Natural killer cell (primary cell): Measurements from ENCODE around the gene PHF11. TPM values are rescaled to one million over a fixed set of nuclear protein-coding genes. Genes with fewer than 3 reads are reported as not detected.

Experiments used
- ATAC-seq, 3 donors: fragments of 150-1000 bp in 2 of 3; fragments of 200-7000 bp in 1 of 3; cut with Tn5 transposase; 1 replicate in 1 of 3; 2 replicates in 2 of 3; pipeline ENCODE4 v1.10.0; 2021; ENCODE audit warnings: mild to moderate bottlenecking in 2 of 3, moderate library complexity in 2 of 3
- DNase-seq, 2 donors: peaks; one replicate each; pipeline versions ENCODE4 v3.0.0 to v3.0.0-alpha.2; 2013 to 2021; ENCODE audit warnings: mixed read lengths in 1 of 2
- H3K27ac ChIP-seq: one replicate; pipeline ENCODE4 v1.5.1; 2013; ENCODE audit warnings: mild to moderate bottlenecking, low read length
- H3K27me3 ChIP-seq: one replicate; pipeline ENCODE4 v1.6.1; 2013; ENCODE audit warnings: low read length; ENCODE audit not compliant: control insufficient read depth, insufficient read depth
- H3K36me3 ChIP-seq: one replicate; pipeline ENCODE4 v1.6.1; 2013; ENCODE audit warnings: low read length; ENCODE audit not compliant: control insufficient read depth, insufficient read depth
- H3K4me1 ChIP-seq: one replicate; pipeline ENCODE4 v1.6.1; 2013; ENCODE audit warnings: low read length; ENCODE audit not compliant: control insufficient read depth, insufficient read depth
- H3K4me3 ChIP-seq: one replicate; pipeline ENCODE4 v1.5.1; 2013; ENCODE audit warnings: low read length
- H3K9me3 ChIP-seq: one replicate; pipeline ENCODE4 v1.6.1; 2013; ENCODE audit warnings: low read length; ENCODE audit not compliant: control insufficient read depth, insufficient read depth
- H3K27ac Mint-ChIP-seq, 2 donors: one replicate each; pipeline ENCODE4 v1.8.0; 2022; ENCODE audit warnings: mild to moderate bottlenecking in 2 of 2, mixed read lengths in 2 of 2, moderate library complexity in 1 of 2
- H3K27me3 Mint-ChIP-seq, 2 donors: one replicate each; pipeline ENCODE4 v1.8.0; 2022; ENCODE audit warnings: low read depth in 2 of 2, mixed read lengths in 2 of 2
- H3K36me3 Mint-ChIP-seq: one replicate; pipeline ENCODE4 v1.8.0; 2022; ENCODE audit warnings: mixed read lengths
- H3K4me1 Mint-ChIP-seq, 2 donors: one replicate each; pipeline ENCODE4 v1.8.0; 2022; ENCODE audit warnings: mixed read lengths in 2 of 2
- H3K4me3 Mint-ChIP-seq: one replicate; pipeline ENCODE4 v1.8.0; 2022; ENCODE audit warnings: mild to moderate bottlenecking, moderate library complexity, mixed read lengths
- H3K9me3 Mint-ChIP-seq, 2 donors: one replicate each; pipeline ENCODE4 v1.8.0; 2022; ENCODE audit warnings: mixed read lengths in 2 of 2
- WGBS: methylation state at CpG from one replicate; pipeline ENCODE4 v1.1.7; 2013; ENCODE audit warnings: missing lambda C conversion rate; ENCODE audit not compliant: insufficient coverage; 5-methylcytosine and 5-hydroxymethylcytosine counted together
- intact Hi-C: fragments of 100-400 bp; cut with micrococcal nuclease; formaldehyde crosslinking; loops from one replicate; pipeline ENCODE4 v1.14.2; 2022
- total RNA-seq, 4 donors: library from RNA; stranded (reverse); fragments of 120-200 nt in 1 of 4; gene quantifications; one replicate each; pipeline versions ENCODE4 v1.2.3 to v1.2.4, GENCODE V29; 2013 to 2022
- TF ChIP-seq, protein P1 (sequence below): fragments of 200-600 bp; IDR thresholded peaks from one replicate; pipeline ENCODE4 v1.8.0; 2022; ENCODE audit warnings: antibody characterized with exemption

Gene PHF11
- total RNA-seq, 3 donors from 2014 or later (not counting 1 experiment from before 2014, with no cell fraction given) = 89.0 to 113 (median 111) TPM

DNA sequence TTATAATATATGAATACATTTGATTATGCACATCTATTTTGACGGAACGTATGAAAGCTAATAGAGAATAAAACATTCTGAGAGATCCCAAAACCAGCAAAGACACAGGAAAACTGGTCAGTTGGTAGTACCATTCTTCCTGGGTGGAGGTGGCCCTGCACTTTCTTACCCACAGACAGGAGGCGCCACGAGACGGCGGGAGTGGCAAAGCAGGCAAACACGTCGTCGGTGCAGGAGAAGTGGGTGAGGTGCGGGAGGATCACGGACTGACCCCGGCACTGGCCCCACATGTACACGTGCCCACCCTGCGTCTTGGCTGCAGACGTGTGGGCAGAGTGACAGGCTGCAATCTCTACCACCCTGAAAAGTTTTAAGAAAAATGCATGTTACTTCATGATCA is 53.5 kb downstream of the PHF11 start:
- no peaks in the 10 kb centered on the region for H3K9me3 Mint-ChIP-seq
- no peaks in the 10 kb centered on the region for H3K27me3 Mint-ChIP-seq
- H3K36me3 Mint-ChIP-seq = peaks cover 7% of the 10 kb centered on the region
- H3K36me3 ChIP-seq = peaks cover 42% of the 10 kb centered on the region
- H3K27ac ChIP-seq = no peak overlapping the region
- TF ChIP-seq, protein P1, sequence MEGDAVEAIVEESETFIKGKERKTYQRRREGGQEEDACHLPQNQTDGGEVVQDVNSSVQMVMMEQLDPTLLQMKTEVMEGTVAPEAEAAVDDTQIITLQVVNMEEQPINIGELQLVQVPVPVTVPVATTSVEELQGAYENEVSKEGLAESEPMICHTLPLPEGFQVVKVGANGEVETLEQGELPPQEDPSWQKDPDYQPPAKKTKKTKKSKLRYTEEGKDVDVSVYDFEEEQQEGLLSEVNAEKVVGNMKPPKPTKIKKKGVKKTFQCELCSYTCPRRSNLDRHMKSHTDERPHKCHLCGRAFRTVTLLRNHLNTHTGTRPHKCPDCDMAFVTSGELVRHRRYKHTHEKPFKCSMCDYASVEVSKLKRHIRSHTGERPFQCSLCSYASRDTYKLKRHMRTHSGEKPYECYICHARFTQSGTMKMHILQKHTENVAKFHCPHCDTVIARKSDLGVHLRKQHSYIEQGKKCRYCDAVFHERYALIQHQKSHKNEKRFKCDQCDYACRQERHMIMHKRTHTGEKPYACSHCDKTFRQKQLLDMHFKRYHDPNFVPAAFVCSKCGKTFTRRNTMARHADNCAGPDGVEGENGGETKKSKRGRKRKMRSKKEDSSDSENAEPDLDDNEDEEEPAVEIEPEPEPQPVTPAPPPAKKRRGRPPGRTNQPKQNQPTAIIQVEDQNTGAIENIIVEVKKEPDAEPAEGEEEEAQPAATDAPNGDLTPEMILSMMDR = no peak
- H3K27ac Mint-ChIP-seq = no peak overlapping the region
- no peak overlapping the region for H3K4me3 Mint-ChIP-seq
- no peaks in the 10 kb centered on the region for H3K4me1 ChIP-seq
- 86% methylated on average over 13 of the region's 15 CpGs for WGBS
- no peak for DNase-seq
- H3K27me3 ChIP-seq = no peaks in the 10 kb centered on the region
- no peak overlapping the region for H3K4me3 ChIP-seq
- no peak for ATAC-seq
- intact Hi-C loops = no loop called here
- H3K4me1 Mint-ChIP-seq = no peaks in the 10 kb centered on the region
- H3K9me3 ChIP-seq = no peaks in the 10 kb centered on the region

DNA sequence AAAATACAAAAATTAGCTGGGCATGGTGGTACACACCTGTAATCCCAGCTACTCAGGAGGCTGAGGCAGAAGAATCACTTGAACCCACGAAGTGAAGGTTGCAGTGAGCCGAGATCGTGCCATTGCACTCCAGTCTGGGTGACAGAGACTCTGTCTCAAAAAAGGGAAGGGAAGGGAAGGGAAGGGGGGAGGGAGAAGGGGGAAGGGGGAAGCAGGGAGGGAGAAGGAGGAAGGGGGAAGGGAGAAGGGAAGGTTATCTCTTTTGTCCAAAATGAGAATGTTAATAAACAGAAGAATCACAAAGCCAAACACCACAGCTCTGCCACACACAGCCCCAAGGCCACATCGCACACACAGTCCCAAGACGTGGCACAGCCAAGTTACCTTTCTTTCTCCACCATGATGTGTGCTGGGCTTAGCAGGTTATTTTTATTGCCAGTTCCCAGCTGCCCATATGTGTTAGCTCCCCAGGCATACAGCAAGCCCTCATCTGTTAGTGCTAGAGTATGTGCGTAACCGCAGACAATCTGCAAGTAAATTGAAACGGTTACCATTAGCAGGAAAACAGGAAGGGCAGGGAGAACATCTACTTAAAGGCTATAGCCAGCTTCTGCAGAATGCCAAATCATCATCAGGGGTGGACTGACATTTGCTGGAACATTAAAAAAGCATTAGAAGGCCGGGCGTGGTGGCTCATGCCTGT is 55.3 kb downstream of the PHF11 start:
- H3K4me3 Mint-ChIP-seq = no peak overlapping the region
- TF ChIP-seq, protein P1 = no peak
- DNase-seq (no peak), ATAC-seq (no peak)
- no peak overlapping the region for H3K27ac Mint-ChIP-seq
- Histone ChIP-seq H3K9me3 (no peaks in the 10 kb centered on the region), H3K4me3 (no peak overlapping the region), H3K36me3 (peaks cover 35% of the 10 kb centered on the region), H3K4me1 (no peaks in the 10 kb centered on the region), H3K27ac (no peak overlapping the region), H3K27me3 (no peaks in the 10 kb centered on the region)
- intact Hi-C loops = no loop called here
- WGBS = 50% methylated on average over 10 of the region's 10 CpGs
- H3K9me3 Mint-ChIP-seq = no peaks in the 10 kb centered on the region
- H3K27me3 Mint-ChIP-seq = no peaks in the 10 kb centered on the region
- H3K36me3 Mint-ChIP-seq = peaks cover 7% of the 10 kb centered on the region
- H3K4me1 Mint-ChIP-seq = no peaks in the 10 kb centered on the region

DNA sequence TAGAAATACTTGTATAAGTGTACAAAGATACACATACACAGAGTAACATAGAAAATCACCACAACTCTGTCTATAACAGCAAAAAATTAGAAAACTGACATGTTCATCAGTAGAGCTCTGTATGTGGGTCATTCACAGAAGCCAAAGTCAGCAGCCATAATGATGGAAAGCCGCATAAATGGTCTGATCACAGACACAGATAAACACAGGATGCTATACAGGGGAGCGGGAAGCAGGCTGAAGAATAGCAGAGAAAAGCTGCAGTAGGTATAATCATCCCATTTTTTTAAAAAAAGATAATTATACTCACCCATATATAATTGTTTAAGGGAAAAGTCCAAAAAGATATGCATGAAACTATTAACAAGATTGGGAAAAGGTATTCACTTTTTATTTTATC is 58.1 kb downstream of the PHF11 start:
- Histone ChIP-seq H3K27ac (no peak overlapping the region), H3K27me3 (no peaks in the 10 kb centered on the region), H3K9me3 (no peaks in the 10 kb centered on the region), H3K4me3 (no peak overlapping the region), H3K36me3 (peaks cover 31% of the 10 kb centered on the region), H3K4me1 (no peaks in the 10 kb centered on the region)
- Mint-ChIP-seq H3K4me1 (peaks cover 0 to 5% of the 10 kb centered on the region in 2 donors), H3K27ac (no peak overlapping the region), H3K36me3 (peaks cover 1% of the 10 kb centered on the region), H3K9me3 (no peaks in the 10 kb centered on the region), H3K4me3 (no peak overlapping the region), H3K27me3 (no peaks in the 10 kb centered on the region)
- DNase-seq (no peak), ATAC-seq (no peak)
- WGBS = 87% methylated on average over 2 of the region's 2 CpGs
- TF ChIP-seq, protein P1 = no peak
- intact Hi-C loops = no loop called here

DNA sequence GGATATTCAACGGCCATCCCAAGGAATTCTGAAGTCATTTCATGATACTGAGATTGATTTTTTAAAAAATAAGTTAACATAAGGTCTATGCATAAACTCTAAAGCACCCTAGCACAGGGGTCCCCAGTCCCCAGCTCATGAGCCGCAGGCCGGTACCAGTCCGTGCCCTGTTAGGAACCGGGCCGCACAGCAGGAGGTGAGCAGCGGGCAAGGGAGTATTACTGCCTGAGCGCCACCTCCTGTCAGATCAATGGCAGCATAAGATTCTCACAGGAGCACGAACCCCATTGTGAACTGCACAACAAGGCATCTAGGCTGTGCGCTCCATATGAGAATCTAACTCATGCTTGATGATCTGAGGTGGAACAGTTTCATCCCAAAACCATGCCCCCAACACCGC is 58.6 kb downstream of the PHF11 start:
- Mint-ChIP-seq H3K27me3 (no peaks in the 10 kb centered on the region), H3K4me1 (peaks cover 0 to 5% of the 10 kb centered on the region in 2 donors), H3K36me3 (peaks cover 5% of the 10 kb centered on the region), H3K9me3 (peaks cover 0 to 2% of the 10 kb centered on the region in 2 donors), H3K27ac (no peak overlapping the region), H3K4me3 (no peak overlapping the region)
- intact Hi-C loops = no loop called here
- ATAC-seq (no peak), DNase-seq (no peak)
- Histone ChIP-seq H3K27ac (no peak overlapping the region), H3K36me3 (peaks cover 30% of the 10 kb centered on the region), H3K4me1 (no peaks in the 10 kb centered on the region), H3K4me3 (no peak overlapping the region), H3K27me3 (no peaks in the 10 kb centered on the region), H3K9me3 (no peaks in the 10 kb centered on the region)
- 88% methylated on average over 10 of the region's 11 CpGs for WGBS
- TF ChIP-seq, protein P1 = no peak
